NCI-H345 (cell line): ENCODE data around the gene CWC27.

Experiments used
- DNase-seq: peaks from one replicate; lab custom pipeline; 2025; lab: John Stamatoyannopoulos, UW

Gene CWC27

GRCh38 chr5:65035211-65036206 is 266.8 kb downstream of the CWC27 start:
- DNase-seq, result peak; percentile 81

- peak; percentile 19 for DNase-seq
Measured at GRCh38 chr5:65037831-65038815, 269.4 kb downstream of the CWC27 start.

GRCh38 chr5:65041296-65042158 is 272.8 kb downstream of the CWC27 start:
- no peak for DNase-seq

GRCh38 chr5:65043843-65044359 is 275.2 kb downstream of the CWC27 start:
- DNase-seq, result no peak

GRCh38 chr5:65047225-65047624 is 278.5 kb downstream of the CWC27 start:
- no peak for DNase-seq

- no peak for DNase-seq
Measured at GRCh38 chr5:65047948-65048690, 279.4 kb downstream of the CWC27 start.

- no peak for DNase-seq
Measured at GRCh38 chr5:65050140-65050539, 281.4 kb downstream of the CWC27 start.

GRCh38 chr5:65050826-65051498 is 282.2 kb downstream of the CWC27 start:
- no peak for DNase-seq

- no peak for DNase-seq
Measured at GRCh38 chr5:65055938-65056337, 287.2 kb downstream of the CWC27 start.

GRCh38 chr5:65059681-65060598 is 291.2 kb downstream of the CWC27 start:
- DNase-seq, result no peak

- DNase-seq, result peak; percentile 82
Measured at GRCh38 chr5:65061250-65061973, 292.7 kb downstream of the CWC27 start.

- DNase-seq, result no peak
Measured at GRCh38 chr5:65061974-65062353, 293.2 kb downstream of the CWC27 start.

- DNase-seq, result no peak
Measured at GRCh38 chr5:65062469-65063083, 293.8 kb downstream of the CWC27 start.

GRCh38 chr5:65065001-65065511 is 296.3 kb downstream of the CWC27 start:
- DNase-seq, result no peak

- no peak for DNase-seq
Measured at GRCh38 chr5:65066387-65067146, 297.8 kb downstream of the CWC27 start.

GRCh38 chr5:65067147-65067506 is 298.4 kb downstream of the CWC27 start:
- no peak for DNase-seq
